GM19438 (cell line): ENCODE results near the gene SSBP2.
"Not testable (repeated sequence)": the region's sequence is repeated elsewhere in the genome, so short reads cannot be mapped to it uniquely, and the experiment has no call there.

Experiments used
- ATAC-seq: cut with Tn5 transposase; IDR thresholded peaks from one replicate; pipeline ENCODE4 v1.9.1; 2021; ENCODE audit warnings: low read depth; ENCODE audit not compliant: unreplicated experiment

The SSBP2 gene

DNA sequence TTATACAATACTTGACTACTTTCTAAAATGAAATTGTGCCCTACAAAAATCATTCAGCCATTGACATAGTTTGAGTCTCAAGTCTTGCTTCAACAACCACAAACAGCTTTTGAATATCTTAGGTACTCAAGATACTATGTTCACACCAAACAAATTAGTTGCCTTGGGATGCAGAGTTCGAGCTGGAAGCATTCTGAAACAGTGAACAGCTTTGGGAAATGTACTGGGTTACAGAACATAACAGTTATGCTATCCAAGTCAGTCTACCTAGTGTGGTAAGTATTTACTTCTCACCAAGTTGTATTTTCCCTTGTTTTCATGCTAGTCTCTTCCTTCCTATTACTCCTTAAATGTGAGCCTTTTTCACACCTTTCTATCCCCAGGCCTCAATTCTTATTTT lies 143.2 kb downstream of the SSBP2 start:
- ATAC-seq, result no peak

- no peak for ATAC-seq
These were observed 144.7 kb downstream of the SSBP2 start for GRCh38 chr5:81606150-81606549.

GRCh38 chr5:81605299-81605698 lies 145.6 kb downstream of the SSBP2 start:
- no peak for ATAC-seq

DNA sequence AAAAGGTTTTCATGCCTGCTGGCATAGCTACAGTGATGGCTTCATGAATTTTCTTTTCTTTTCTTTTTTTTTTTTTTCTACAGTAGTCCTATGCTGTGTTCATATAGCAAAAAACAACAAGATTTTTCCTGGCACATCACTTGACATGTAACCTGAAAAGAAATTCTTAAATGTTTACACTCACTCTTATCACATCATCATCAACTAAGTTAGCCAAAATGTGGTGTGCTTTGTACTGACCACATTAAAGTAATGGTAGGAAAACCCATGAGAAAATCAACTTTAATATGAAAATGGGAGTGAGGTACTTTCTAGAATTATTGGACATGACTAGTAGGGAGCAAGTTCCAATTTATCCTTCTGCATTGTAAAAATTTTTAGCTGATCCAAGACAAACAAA lies 146.7 kb downstream of the SSBP2 start:
- no peak for ATAC-seq

DNA sequence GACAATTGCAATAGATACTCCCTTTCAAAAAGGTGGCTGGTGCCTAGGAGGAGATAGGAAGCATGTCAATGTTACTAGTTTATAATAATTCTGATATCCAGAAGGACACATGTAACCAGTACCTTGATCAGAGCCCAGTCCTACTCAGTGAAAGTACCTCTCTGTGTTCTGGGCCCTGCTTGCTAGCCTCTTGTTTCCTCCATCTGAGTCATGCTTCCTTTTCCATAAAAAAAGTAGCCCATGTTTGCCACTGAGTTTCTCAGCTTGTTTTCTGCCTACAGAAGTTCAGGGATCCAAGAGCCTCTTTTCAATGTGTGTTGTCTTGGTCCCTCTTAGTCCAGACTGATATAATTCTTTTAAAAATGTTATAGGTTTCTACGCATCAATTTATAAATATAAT lies 149.0 kb downstream of the SSBP2 start:
- ATAC-seq, result no peak

GRCh38 chr5:81592085-81592484 lies 158.8 kb downstream of the SSBP2 start:
- not testable (repeated sequence) for ATAC-seq

DNA sequence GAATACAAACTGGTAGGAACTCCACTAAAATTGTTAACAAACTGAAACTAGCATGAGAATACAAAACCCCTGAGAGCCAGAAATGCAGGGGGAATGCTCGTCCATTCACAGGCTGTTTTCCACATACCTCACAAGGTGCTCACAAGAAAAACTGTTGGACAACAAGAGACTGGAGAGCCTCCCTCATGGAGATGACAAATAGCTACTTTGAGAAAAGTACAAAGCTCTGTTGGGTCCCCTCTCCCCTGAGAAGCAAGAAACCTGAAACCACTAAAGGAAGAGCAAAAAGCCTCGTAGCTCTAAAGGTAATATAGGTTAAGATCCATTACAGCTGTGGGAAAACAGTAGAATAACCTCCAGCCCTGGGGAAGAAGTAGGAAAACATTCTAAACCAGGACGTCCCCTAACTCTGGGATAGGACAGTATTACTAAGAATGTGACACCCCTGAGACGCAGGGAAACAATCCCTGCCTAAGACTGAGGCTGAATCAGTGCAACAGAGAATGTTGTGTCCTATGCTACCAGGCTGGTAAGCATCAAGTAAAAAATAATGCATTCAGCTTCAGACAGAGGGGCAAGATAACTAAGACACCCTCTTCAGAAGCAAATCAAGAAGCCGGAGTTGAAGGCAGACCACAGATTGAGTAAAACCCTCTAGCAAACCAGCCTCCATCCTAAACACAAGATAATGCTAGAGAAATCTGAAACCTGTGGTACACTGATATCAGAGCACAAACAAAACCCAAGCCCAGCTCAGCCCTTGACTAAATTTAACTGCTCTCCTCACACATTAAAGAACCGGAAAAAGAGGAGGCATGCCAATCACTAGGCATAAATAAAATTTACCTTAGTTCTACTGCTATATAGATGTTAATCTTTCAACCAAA lies 160.2 kb downstream of the SSBP2 start:
- no peak for ATAC-seq

GRCh38 chr5:81579262-81579924 lies 171.5 kb downstream of the SSBP2 start:
- ATAC-seq, result peak; percentile 86

DNA sequence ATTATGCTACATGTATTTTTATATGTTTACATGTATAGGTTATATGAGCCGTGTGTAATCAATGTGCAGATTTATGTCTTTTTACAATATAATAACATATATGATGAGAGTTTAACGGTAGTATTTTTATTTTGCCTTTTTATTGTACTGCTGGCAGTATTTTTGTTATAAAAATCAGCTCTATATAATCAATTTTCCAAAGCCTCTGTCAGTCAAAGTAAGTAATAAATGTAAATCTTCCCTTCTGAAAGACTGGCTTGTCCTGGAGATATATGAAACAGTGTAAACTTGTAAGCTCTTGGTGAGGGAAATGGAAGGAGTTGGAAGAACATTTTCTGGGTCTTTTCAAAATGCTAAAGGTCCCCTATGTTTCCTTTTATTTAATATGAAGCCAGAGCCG lies 173.8 kb downstream of the SSBP2 start:
- no peak for ATAC-seq

GRCh38 chr5:81575924-81576323 lies 175.0 kb downstream of the SSBP2 start:
- ATAC-seq, result no peak

DNA sequence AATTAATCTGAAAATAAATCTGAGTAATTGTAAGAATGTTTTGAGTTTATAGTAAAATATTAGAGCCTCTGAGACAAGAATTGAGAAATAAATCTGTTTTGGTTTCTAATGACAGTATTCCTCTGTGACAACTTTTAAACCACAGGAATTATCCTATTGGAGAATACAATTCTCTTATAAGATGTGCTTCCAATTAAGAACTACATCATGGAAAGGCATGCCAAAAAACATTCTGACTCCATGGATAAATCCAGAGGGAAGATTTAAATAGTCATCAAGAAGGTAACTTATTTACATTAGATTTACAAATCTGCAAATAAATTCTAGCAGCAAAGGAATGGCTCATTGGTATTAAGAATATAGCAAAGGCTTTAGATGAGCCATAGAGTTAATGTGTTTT lies 178.7 kb downstream of the SSBP2 start:
- no peak for ATAC-seq

- no peak for ATAC-seq
These were observed 192.7 kb downstream of the SSBP2 start for GRCh38 chr5:81558188-81558587.

- ATAC-seq, result no peak
These were observed 194.1 kb downstream of the SSBP2 start for GRCh38 chr5:81556809-81557208.

DNA sequence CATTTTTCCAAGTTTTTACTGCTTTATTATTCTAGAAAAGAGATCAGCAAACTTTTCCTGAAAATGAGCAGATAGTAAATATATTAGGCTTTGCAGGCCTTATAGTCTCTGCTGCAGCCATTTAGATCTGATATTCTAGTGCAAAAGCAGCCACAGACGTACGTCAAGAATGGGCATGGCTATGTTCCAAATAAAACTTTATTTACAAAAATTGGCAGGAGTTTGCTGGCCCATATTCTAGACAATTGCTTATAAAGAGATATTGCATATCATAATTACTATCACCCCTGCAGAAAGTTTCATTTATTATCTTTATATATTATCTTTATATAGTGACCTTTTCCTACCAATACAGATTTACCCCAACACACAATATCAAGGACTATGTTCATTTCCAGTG lies 195.0 kb downstream of the SSBP2 start:
- no peak for ATAC-seq

GRCh38 chr5:81554647-81555046 lies 196.2 kb downstream of the SSBP2 start:
- no peak for ATAC-seq

- no peak for ATAC-seq
These were observed 197.2 kb downstream of the SSBP2 start for GRCh38 chr5:81553567-81554212.

DNA sequence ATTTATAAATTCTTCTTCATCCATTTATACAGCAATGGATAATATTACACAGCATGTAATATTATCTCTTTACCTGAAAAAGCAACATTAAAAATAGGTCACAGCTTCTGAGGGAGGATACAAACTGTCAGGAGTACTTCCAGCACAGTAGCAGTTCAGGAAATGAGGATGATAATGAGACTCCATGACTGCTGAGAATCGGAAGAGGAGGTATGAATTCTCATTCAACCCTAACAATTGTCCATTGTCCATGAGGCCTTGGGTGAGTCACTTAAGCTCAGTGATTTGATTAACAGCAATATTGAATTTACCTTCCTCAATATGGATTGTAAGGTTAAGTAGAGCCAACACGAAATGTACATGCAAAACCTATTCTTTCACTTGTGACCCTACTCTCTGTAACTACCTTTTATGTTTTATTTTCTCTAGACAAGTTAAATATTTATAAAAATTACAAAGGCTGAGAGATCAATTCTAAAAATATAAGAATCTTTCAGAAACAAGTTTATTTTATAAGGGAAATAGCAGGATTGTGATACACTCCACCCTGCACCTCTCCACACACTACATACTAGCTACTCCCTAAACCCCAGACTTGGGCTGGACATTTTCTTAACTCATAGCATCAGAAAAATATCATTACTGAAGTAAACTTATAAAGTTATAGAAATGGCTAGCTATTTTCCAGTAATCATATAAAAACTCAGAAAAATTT lies 197.9 kb downstream of the SSBP2 start:
- ATAC-seq, result no peak

DNA sequence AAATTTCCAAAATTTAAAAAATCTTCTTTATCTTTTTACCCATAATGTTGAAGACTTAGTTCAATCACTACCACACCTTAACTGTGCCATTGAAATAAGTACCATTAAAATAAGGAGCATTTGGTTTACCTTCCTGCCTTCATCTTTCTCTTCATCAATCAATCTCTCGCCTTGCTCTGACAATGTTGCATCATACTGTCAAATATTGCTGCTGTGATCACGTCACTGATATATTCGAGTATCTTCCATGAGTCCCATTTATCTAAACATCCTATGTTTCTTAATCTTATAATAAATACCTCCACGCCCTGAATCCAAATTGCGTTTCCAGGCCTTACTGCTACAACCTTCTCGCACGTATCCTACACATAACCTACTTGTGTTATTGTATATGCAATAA lies 201.8 kb downstream of the SSBP2 start:
- ATAC-seq, result no peak

DNA sequence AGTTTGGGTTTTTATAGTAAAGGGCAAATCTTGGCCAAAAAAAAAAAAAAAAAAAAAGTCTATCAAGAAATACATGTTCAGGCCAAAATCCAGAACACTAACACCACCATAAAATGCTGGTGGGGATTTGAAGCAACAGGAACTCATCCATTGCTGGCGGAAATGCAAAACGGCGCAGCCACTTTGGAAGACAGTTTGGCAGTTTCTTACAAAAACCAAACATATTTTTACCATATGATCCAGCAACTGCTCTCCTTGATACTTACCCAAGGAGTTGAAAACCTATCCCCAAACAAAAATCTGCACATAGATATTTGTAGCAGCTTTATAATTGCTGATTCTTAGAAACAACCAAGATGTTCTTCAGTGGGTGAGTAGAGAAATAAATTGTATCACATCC lies 203.9 kb downstream of the SSBP2 start:
- no peak for ATAC-seq

- no peak for ATAC-seq
These were observed 205.0 kb downstream of the SSBP2 start for GRCh38 chr5:81545911-81546310.
